Activated CD8-positive, alpha-beta memory T cell treated with anti-CD3 and anti-CD28 coated beads, Interleukin-2, amount 50 U/mL, for 24 hours (primary cell): ENCODE measurements around the gene TAAR2.
"Not testable (repeated sequence)": the region's sequence is repeated elsewhere in the genome, so short reads cannot be mapped to it uniquely, and the experiment has no call there.

Source experiments
- DNase-seq: peaks from one replicate; pipeline ENCODE4 v3.0.0-alpha.2; 2020; ENCODE audit errors: extremely low read depth

Gene TAAR2, protein sequence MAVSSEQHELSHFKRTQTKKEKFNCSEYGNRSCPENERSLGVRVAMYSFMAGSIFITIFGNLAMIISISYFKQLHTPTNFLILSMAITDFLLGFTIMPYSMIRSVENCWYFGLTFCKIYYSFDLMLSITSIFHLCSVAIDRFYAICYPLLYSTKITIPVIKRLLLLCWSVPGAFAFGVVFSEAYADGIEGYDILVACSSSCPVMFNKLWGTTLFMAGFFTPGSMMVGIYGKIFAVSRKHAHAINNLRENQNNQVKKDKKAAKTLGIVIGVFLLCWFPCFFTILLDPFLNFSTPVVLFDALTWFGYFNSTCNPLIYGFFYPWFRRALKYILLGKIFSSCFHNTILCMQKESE

DNA sequence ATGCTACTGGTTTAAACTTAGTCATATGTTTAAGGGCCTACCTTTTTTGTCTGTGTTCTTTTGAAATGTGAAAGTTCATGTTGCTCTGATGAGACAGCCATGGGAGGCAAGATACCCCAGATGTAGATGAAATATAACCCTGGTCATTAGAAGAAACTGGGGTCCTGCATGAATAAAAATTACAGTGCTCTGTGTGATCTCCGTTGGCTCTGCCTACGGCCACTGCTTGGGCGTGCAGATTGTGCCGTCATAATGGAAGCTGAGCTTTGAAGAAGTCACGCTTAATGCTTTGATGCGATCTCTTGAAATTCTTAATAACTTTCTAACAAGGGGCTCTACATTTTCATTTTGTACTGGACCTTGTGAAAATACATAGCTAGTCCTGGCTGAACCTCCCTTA, at the start of gene TAAR2:
Gene TAAR2 (minus strand): TSS at position 101 of the 400 bp plus-strand sequence. CDS start 0 bp downstream, at position 101.
- no peak for DNase-seq

DNA sequence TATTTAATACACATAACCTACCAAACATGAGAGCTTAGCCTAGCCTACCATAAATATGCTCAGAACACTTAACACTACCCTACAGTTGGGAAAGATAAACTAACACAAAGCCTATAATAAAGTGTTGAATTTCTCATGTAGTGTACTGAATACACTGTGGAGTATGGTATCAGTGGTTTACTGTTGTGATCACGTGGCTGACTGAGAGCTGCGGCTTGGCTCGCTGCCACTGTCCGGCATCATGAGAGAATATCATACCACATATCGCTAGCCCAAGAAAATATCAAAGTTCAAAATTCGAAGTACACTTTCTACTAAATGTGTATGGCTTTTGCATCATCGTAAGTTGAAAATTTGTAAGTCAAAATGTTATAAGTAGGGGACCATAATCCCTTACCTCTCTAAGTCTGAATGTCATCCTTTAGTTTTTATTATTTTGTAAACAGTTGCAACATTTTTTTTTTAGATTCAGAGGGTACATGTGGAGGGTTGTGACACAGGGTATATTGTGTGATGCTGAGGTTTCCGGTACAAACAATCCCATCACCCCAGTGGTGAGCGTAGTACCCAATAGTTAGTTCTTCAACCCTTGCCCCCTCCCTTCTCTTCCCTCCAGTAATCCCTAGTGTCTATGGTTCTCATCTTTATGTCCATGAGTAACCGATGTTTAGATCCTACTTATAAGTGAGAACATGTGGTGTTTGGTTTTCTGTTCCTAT, 49.5 kb upstream of the TAAR2 start:
- no peak for DNase-seq

DNA sequence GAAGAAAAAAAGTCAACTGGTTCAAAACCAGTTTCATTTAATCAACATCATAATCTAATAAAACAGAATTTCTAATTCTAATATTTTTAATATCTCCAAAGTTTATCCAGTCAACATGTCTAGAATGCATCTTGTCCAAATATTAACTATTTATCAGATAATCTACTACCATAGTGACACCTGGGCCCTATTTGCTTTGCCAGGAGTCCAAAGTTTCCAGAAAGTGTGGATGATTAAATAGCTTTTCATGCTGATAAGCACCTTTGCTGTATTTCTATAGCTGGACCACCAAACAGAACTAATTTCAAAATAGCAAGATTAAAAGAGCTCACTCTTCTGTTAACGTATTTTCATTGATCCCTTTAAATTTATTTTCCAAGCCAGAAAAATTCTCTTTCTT, 47.2 kb upstream of the TAAR2 start:
- DNase-seq = no peak

- no peak for DNase-seq
Observed at GRCh38 chr6:132669690-132670291, 45.7 kb upstream of the TAAR2 start.

GRCh38 chr6:132666118-132666517, 42.0 kb upstream of the TAAR2 start:
- DNase-seq = no peak

- no peak for DNase-seq
Observed at GRCh38 chr6:132664309-132665034, 40.4 kb upstream of the TAAR2 start.

GRCh38 chr6:132663661-132664060, 39.6 kb upstream of the TAAR2 start:
- DNase-seq = no peak

GRCh38 chr6:132661906-132662305, 37.8 kb upstream of the TAAR2 start:
- no peak for DNase-seq

- no peak for DNase-seq
Observed at GRCh38 chr6:132659082-132659481, 35.0 kb upstream of the TAAR2 start, which contains the start of gene TAAR1. TAAR1 (minus strand) TSS chr6:132659182; CDS start chr6:132646003, 13,179 bp downstream.

GRCh38 chr6:132651062-132651461, 27.0 kb upstream of the TAAR2 start:
- DNase-seq = no peak

- no peak for DNase-seq
Observed at GRCh38 chr6:132650429-132650828, 26.4 kb upstream of the TAAR2 start.

GRCh38 chr6:132648828-132649227, 24.8 kb upstream of the TAAR2 start:
- DNase-seq = no peak

DNA sequence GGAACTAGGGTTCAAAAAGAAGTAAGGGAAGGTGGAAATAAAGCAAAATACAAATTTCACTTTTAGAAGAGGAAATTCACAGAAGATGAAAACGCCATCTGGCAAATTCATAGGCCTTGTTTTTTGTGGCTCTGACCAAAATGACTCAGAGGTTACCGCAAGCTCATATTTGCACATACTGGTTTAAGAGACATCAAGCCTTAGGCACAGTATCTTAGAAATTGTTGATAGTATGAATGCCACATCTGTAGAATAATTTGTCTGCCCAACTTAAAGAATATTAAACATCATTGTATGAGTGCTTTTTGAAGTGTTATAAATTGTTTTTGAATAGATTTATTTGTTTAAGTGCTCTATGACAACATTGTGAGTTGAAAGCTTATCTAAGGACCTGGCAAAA, 24.3 kb upstream of the TAAR2 start:
- no peak for DNase-seq

GRCh38 chr6:132643547-132643946, 19.5 kb upstream of the TAAR2 start:
- DNase-seq = no peak

- DNase-seq = not testable (repeated sequence)
Observed at GRCh38 chr6:132637135-132637534, 13.1 kb upstream of the TAAR2 start.

- DNase-seq = not testable (repeated sequence)
Observed at GRCh38 chr6:132635906-132636305, 11.8 kb upstream of the TAAR2 start.

- not testable (repeated sequence) for DNase-seq
Observed at GRCh38 chr6:132635288-132635687, 11.2 kb upstream of the TAAR2 start.

- no peak for DNase-seq
Observed at GRCh38 chr6:132634796-132635195, 10.7 kb upstream of the TAAR2 start.

- no peak for DNase-seq
Observed at GRCh38 chr6:132633362-132633761, 9.3 kb upstream of the TAAR2 start.

- DNase-seq = no peak
Observed at GRCh38 chr6:132623106-132623845, 799 bp downstream of the TAAR2 start.

GRCh38 chr6:132616677-132617076, 7.4 kb downstream of the TAAR2 start:
- DNase-seq = no peak
